Suprapubic skin (tissue), 4 donors: ENCODE data around the gene ZNF544. TPM values are rescaled to one million over a fixed set of nuclear protein-coding genes. Genes with fewer than 3 reads are reported as not detected.

Experiments
- DNase-seq, 2 donors: peaks; one replicate each; pipeline ENCODE4 v3.0.0-alpha.2; 2019; ENCODE audit warnings: low spot score in 2 of 2
- H3K27ac ChIP-seq: fragments of 200-600 bp; sonication (generic); one replicate; pipeline ENCODE4 v1.5.1; 2019
- H3K27me3 ChIP-seq: fragments of 200-600 bp; sonication (generic); one replicate; pipeline ENCODE4 v1.5.1; 2019
- H3K36me3 ChIP-seq: fragments of 200-600 bp; sonication (generic); one replicate; pipeline ENCODE4 v1.5.1; 2019
- H3K4me1 ChIP-seq: fragments of 200-600 bp; sonication (generic); one replicate; pipeline ENCODE4 v1.5.1; 2019
- H3K4me3 ChIP-seq: fragments of 200-600 bp; sonication (generic); one replicate; pipeline ENCODE4 v1.5.1; 2019; ENCODE audit warnings: mild to moderate bottlenecking
- H3K9me3 ChIP-seq: fragments of 200-600 bp; sonication (generic); one replicate; pipeline ENCODE4 v1.5.1; 2019
- EP300 ChIP-seq: sonication (generic); formaldehyde crosslinking; IDR thresholded peaks from one replicate; pipeline ENCODE4 v1.6.1; 2017; ENCODE audit warnings: antibody characterized with exemption
- POLR2A ChIP-seq, 2 donors: fragments of 450-650 bp; IDR thresholded peaks; one replicate each; pipeline ENCODE4 v1.6.1; 2017; ENCODE audit warnings: antibody characterized with exemption in 2 of 2, mild to moderate bottlenecking in 2 of 2, moderate library complexity in 2 of 2
- POLR2AphosphoS5 ChIP-seq, 3 donors: sonication (generic); formaldehyde crosslinking; IDR thresholded peaks; one replicate each; pipeline ENCODE4 v1.6.1; 2017; ENCODE audit warnings: antibody characterized with exemption in 3 of 3
- WGBS: methylation state at CpG from one replicate; pipeline ENCODE4 v1.1.5; 2018; 5-methylcytosine and 5-hydroxymethylcytosine counted together
- total RNA-seq, 4 donors: library from RNA; depleted of rRNA; stranded (reverse); fragments of >200 nt; gene quantifications; one replicate each; pipeline ENCODE4 v1.1.0, GENCODE V29; 2016
- TF ChIP-seq, protein P1 (sequence below), 2 donors: fragments of 200-600 bp in 1 of 2; fragments of 450-650 bp in 1 of 2; sonication (generic) in 1 of 2; IDR thresholded peaks; one replicate each; pipeline ENCODE4 v1.5.1; 2016 to 2019; ENCODE audit warnings: antibody characterized with exemption in 2 of 2, mild to moderate bottlenecking in 1 of 2, moderate library complexity in 1 of 2

The ZNF544 gene
- total RNA-seq, 4 donors from 2014 or later: 44.4 to 55.4 (median 48.9) TPM

DNA sequence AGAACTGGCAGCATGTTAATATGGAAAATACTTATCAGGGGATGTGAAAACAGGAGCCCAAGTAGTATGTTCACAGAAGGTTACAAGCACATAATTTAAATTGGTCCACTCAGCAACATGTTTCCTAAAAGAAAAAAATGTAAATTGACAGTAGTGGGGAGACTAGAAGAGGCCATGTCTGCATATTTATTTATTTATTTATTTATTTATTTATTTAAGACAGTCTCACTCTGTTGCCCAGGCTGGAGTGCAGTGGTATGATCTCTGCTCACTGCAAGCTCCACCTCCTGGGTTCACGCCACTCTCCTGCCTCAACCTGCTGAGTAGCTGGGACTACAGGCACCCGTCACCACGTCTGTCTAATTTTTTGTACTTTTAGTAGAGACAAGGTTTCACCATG, 36.4 kb downstream of the ZNF544 start:
- H3K4me1 ChIP-seq: no peaks in the 10 kb centered on the region
- H3K4me3 ChIP-seq: no peak overlapping the region
- H3K27me3 ChIP-seq: no peaks in the 10 kb centered on the region
- no peak for DNase-seq
- TF ChIP-seq POLR2AphosphoS5 (IDR thresholded peaks at IDR 0.05): no peak
- no peak for TF ChIP-seq POLR2A (IDR thresholded peaks at IDR 0.05)
- no peak for TF ChIP-seq EP300
- TF ChIP-seq, protein P1, sequence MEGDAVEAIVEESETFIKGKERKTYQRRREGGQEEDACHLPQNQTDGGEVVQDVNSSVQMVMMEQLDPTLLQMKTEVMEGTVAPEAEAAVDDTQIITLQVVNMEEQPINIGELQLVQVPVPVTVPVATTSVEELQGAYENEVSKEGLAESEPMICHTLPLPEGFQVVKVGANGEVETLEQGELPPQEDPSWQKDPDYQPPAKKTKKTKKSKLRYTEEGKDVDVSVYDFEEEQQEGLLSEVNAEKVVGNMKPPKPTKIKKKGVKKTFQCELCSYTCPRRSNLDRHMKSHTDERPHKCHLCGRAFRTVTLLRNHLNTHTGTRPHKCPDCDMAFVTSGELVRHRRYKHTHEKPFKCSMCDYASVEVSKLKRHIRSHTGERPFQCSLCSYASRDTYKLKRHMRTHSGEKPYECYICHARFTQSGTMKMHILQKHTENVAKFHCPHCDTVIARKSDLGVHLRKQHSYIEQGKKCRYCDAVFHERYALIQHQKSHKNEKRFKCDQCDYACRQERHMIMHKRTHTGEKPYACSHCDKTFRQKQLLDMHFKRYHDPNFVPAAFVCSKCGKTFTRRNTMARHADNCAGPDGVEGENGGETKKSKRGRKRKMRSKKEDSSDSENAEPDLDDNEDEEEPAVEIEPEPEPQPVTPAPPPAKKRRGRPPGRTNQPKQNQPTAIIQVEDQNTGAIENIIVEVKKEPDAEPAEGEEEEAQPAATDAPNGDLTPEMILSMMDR (IDR thresholded peaks at IDR 0.05): no peak
- no peak overlapping the region for H3K27ac ChIP-seq
- H3K36me3 ChIP-seq: peaks cover 68% of the 10 kb centered on the region
- H3K9me3 ChIP-seq: peaks cover 88% of the 10 kb centered on the region
- 96% methylated on average over 3 of the region's 3 CpGs for WGBS

- no peak for TF ChIP-seq POLR2A (IDR thresholded peaks at IDR 0.05)
- H3K27ac ChIP-seq: no peak overlapping the region
- H3K9me3 ChIP-seq: peaks cover 79% of the 10 kb centered on the region
- H3K4me1 ChIP-seq: no peaks in the 10 kb centered on the region
- no peaks in the 10 kb centered on the region for H3K27me3 ChIP-seq
- DNase-seq: no peak
- 90% methylated on average over 3 of the region's 3 CpGs for WGBS
- peaks cover 54% of the 10 kb centered on the region for H3K36me3 ChIP-seq
- H3K4me3 ChIP-seq: no peak overlapping the region
Observed at GRCh38 chr19:58268344-58268743, 39.6 kb downstream of the ZNF544 start.

DNA sequence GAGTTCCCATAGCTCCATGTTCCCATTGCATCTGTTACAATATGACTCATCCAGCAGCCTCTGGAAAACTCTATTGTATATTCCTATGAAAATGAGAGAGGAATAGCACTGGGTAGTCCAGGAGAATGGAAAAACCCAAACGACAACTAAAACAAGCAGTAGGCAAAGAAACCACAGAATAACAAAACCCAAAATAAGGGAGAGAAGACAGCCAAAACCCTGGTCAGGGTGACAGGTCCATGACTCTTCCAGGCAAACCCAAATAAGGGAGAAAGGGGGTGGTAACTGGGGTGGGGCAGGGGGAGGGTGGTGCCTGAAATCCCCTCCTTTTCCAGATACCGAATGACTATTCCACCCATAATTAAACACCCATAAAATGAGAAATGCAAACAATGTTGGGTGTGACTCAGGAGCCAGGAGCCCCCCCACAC, 46.1 kb downstream of the ZNF544 start:
- peaks cover 38% of the 10 kb centered on the region for H3K9me3 ChIP-seq
- no peak overlapping the region for H3K4me3 ChIP-seq
- WGBS: 90% methylated on average over 2 of the region's 2 CpGs
- TF ChIP-seq POLR2AphosphoS5 (IDR thresholded peaks at IDR 0.05) (no peak), POLR2A (IDR thresholded peaks at IDR 0.05) (no peak), EP300 (no peak)
- TF ChIP-seq, protein P1 (IDR thresholded peaks at IDR 0.05): no peak
- H3K4me1 ChIP-seq: peaks cover 17% of the 10 kb centered on the region
- peaks cover 41% of the 10 kb centered on the region for H3K36me3 ChIP-seq
- DNase-seq: no peak
- no peaks in the 10 kb centered on the region for H3K27me3 ChIP-seq
- H3K27ac ChIP-seq: no peak overlapping the region

DNA sequence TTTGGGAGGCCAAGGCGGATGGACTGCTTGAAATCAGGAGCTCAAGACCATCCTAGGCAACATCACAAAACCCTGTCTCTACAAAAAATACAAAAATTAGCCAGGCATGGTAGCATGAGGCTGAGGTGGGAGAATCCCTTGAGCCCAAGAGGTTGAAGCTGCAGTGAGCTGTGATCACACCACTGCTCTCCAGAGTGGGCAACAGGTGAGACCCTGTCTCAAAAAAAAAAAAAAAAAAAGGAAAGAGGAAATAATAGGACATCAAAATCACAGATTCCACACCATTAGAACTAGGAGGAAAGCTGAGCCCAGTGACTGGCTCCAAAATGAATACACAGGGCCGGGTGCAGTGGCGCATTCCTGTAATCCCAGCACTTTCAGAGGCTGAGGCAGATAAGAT, 46.9 kb downstream of the ZNF544 start:
- WGBS: 94% methylated on average over 3 of the region's 3 CpGs
- Histone ChIP-seq H3K27ac (no peak overlapping the region), H3K9me3 (peaks cover 33% of the 10 kb centered on the region), H3K4me3 (no peak overlapping the region), H3K36me3 (peaks cover 41% of the 10 kb centered on the region), H3K27me3 (no peaks in the 10 kb centered on the region), H3K4me1 (peaks cover 22% of the 10 kb centered on the region)
- TF ChIP-seq POLR2AphosphoS5 (IDR thresholded peaks at IDR 0.05) (no peak), EP300 (no peak), POLR2A (IDR thresholded peaks at IDR 0.05) (no peak)
- TF ChIP-seq, protein P1 (IDR thresholded peaks at IDR 0.05): no peak
- no peak for DNase-seq

DNA sequence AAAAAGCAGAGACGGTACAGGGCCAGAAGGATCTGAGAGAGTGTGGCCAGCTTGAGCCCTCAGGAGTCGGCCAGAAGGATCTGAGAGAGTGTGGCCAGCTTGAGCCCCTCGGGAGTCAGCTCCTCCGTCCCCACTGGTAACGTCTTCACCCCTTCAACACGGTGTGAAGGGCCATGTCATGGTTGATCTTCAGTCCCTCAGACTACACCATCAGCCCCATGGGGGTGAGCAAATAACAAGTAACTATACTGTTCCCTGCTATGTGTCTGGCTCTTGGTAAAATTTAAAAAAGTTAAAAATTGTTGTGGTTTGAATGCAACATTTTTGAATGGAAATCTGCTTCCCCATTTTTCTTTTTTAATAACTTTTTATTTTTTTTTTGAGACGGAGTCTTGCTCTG, 48.5 kb downstream of the ZNF544 start:
- Histone ChIP-seq H3K4me3 (peak overlapping the region; percentile 67), H3K9me3 (peaks cover 22% of the 10 kb centered on the region), H3K4me1 (peaks cover 22% of the 10 kb centered on the region), H3K27me3 (no peaks in the 10 kb centered on the region), H3K36me3 (peaks cover 32% of the 10 kb centered on the region), H3K27ac (no peak overlapping the region)
- 93% methylated on average over 5 of the region's 7 CpGs for WGBS
- TF ChIP-seq, protein P1 (IDR thresholded peaks at IDR 0.05): no peak
- TF ChIP-seq POLR2A (IDR thresholded peaks at IDR 0.05) (no peak), POLR2AphosphoS5 (IDR thresholded peaks at IDR 0.05) (no peak), EP300 (no peak)
- DNase-seq: no peak
